GM23338 (cell line): ENCODE data around the gene DPF3. TPM values are rescaled to one million over a fixed set of nuclear protein-coding genes. Genes with fewer than 3 reads are reported as not detected.

Experiments
- ATAC-seq: fragments of 200-7000 bp; cut with Tn5 transposase; 3 replicates; pipeline ENCODE4 v1.9.1; 2020
- DNase-seq: peaks from one replicate; pipeline ENCODE4 v3.0.0-alpha.2; 2015; ENCODE audit warnings: low spot score
- H2AFZ ChIP-seq: fragments of 200-600 bp; sonication (generic); 2 replicates; pipeline ENCODE4 v1.8.0; 2016; ENCODE audit warnings: antibody characterized with exemption, mild to moderate bottlenecking, moderate library complexity
- H3F3A ChIP-seq: fragments of 200-600 bp; sonication (generic); replicated peaks from 2 replicates; pipeline ENCODE4 v1.8.0; 2017; ENCODE audit warnings: antibody characterized with exemption, mixed run types, low read depth
- H3K27ac ChIP-seq: fragments of 200-600 bp; sonication (generic); 2 replicates; pipeline ENCODE4 v1.6.1; 2016; ENCODE audit warnings: low read depth
- H3K27me3 ChIP-seq: fragments of 200-600 bp; sonication (generic); 2 replicates; pipeline ENCODE4 v1.8.0; 2016; ENCODE audit warnings: mild to moderate bottlenecking, mixed run types, moderate library complexity; ENCODE audit not compliant: insufficient read depth
- H3K36me3 ChIP-seq: fragments of 200-600 bp; sonication (generic); 2 replicates; pipeline ENCODE4 v1.8.0; 2016; ENCODE audit warnings: mild to moderate bottlenecking; ENCODE audit not compliant: insufficient read depth
- H3K4me1 ChIP-seq: fragments of 200-600 bp; sonication (generic); 2 replicates; pipeline ENCODE4 v1.8.0; 2016; ENCODE audit warnings: mild to moderate bottlenecking, moderate library complexity; ENCODE audit not compliant: insufficient read depth
- H3K4me2 ChIP-seq: fragments of 200-600 bp; sonication (generic); 2 replicates; pipeline ENCODE4 v1.7.1; 2017; ENCODE audit warnings: mixed run types
- H3K4me3 ChIP-seq: fragments of 200-600 bp; sonication (generic); 2 replicates; pipeline ENCODE4 v1.6.1; 2016; ENCODE audit warnings: mixed run types
- H3K79me2 ChIP-seq: fragments of 200-600 bp; sonication (generic); replicated peaks from 2 replicates; pipeline ENCODE4 v1.8.0; 2017; ENCODE audit warnings: mild to moderate bottlenecking; ENCODE audit not compliant: insufficient read depth
- H3K9me2 ChIP-seq: fragments of 200-600 bp; sonication (generic); 2 replicates; pipeline ENCODE4 v1.8.0; 2017; ENCODE audit not compliant: insufficient read depth
- H4K20me1 ChIP-seq: fragments of 200-600 bp; sonication (generic); replicated peaks from 2 replicates; pipeline ENCODE4 v1.8.0; 2017; ENCODE audit warnings: mild to moderate bottlenecking; ENCODE audit not compliant: insufficient read depth
- H3K27ac Mint-ChIP-seq: 2 replicates; pipeline ENCODE4 v1.8.0; 2020; ENCODE audit warnings: inconsistent platforms, mild to moderate bottlenecking, moderate library complexity, mixed read lengths
- H3K27me3 Mint-ChIP-seq: 3 replicates; pipeline ENCODE4 v1.8.0; 2022; ENCODE audit warnings: low read depth, mild to moderate bottlenecking, moderate library complexity, mixed read lengths, inconsistent platforms; ENCODE audit not compliant: insufficient read depth, poor library complexity
- H3K36me3 Mint-ChIP-seq: 3 replicates; pipeline ENCODE4 v1.8.0; 2021; ENCODE audit warnings: low read depth, mild to moderate bottlenecking, inconsistent platforms, moderate library complexity, mixed read lengths
- H3K4me1 Mint-ChIP-seq: 3 replicates; pipeline ENCODE4 v1.8.0; 2020; ENCODE audit warnings: mild to moderate bottlenecking, inconsistent platforms, mixed read lengths
- H3K4me3 Mint-ChIP-seq: 3 replicates; pipeline ENCODE4 v1.8.0; 2021; ENCODE audit warnings: moderate library complexity, mild to moderate bottlenecking, inconsistent platforms, mixed read lengths
- H3K9me3 Mint-ChIP-seq: 3 replicates; pipeline ENCODE4 v1.8.0; 2020; ENCODE audit warnings: moderate library complexity, mild to moderate bottlenecking, inconsistent platforms, mixed read lengths
- CREB1 ChIP-seq: fragments of 250-450 bp; sonication (Bioruptor Pico); IDR thresholded peaks from 2 replicates; pipeline ENCODE4 v1.5.0; 2020; ENCODE audit warnings: low read depth, mild to moderate bottlenecking, moderate library complexity
- CTCF ChIP-seq, 2 experiments: fragments of 200-600 bp in 1 of 2; sonication (generic) in 1 of 2; conservative IDR thresholded peaks; 2 replicates each; pipeline versions ENCODE4 v1.5.1 to v1.6.1; 2016 to 2017; ENCODE audit warnings: antibody characterized with exemption in 2 of 2, low read depth in 2 of 2, mild to moderate bottlenecking in 2 of 2, moderate library complexity in 1 of 2
- ETS1 ChIP-seq: IDR thresholded peaks from 2 replicates; pipeline ENCODE4 v1.6.1; 2016; ENCODE audit warnings: antibody characterized with exemption
- EZH2 ChIP-seq: fragments of 200-600 bp; sonication (generic); IDR thresholded peaks from one replicate; pipeline ENCODE4 v1.8.0; 2017; ENCODE audit warnings: antibody characterized with exemption, mild to moderate bottlenecking, low read depth; ENCODE audit not compliant: unreplicated experiment
- EZH2phosphoT487 ChIP-seq: fragments of 200-600 bp; sonication (generic); IDR thresholded peaks from one replicate; pipeline ENCODE4 v1.8.1; 2018; ENCODE audit warnings: antibody characterized with exemption; ENCODE audit not compliant: unreplicated experiment
- JUNB ChIP-seq: IDR thresholded peaks from one replicate; pipeline ENCODE4 v1.6.1; 2016; ENCODE audit warnings: antibody characterized with exemption; ENCODE audit not compliant: unreplicated experiment
- NANOG ChIP-seq: IDR thresholded peaks from 2 replicates; pipeline ENCODE4 v1.6.1; 2016; ENCODE audit warnings: antibody characterized with exemption, borderline replicate concordance
- POLR2AphosphoS5 ChIP-seq: IDR thresholded peaks from 2 replicates; pipeline ENCODE4 v1.6.1; 2016; ENCODE audit warnings: antibody characterized with exemption, low read depth
- STAT1 ChIP-seq: IDR thresholded peaks from one replicate; pipeline ENCODE4 v1.6.1; 2016; ENCODE audit warnings: antibody characterized with exemption; ENCODE audit not compliant: unreplicated experiment
- ZNF114 ChIP-seq: fragments of 250-450 bp; sonication (Bioruptor Pico); IDR thresholded peaks from 2 replicates; pipeline ENCODE4 v1.5.0; 2020; ENCODE audit warnings: mild to moderate bottlenecking, moderate library complexity
- polyA plus RNA-seq: library from polyadenylated mRNA; unstranded; fragments of >200 nt; fragmentation: Nextera tagmentation; extraction: Ambion mirVana; gene quantifications from 2 replicates; pipeline ENCODE4 v1.2.1, GENCODE V29; 2016
- total RNA-seq: library from RNA; depleted of rRNA; stranded (reverse); fragments of >200 nt; shearing (Covaris generic); gene quantifications from 2 replicates; pipeline ENCODE4 v1.2.3, GENCODE V29; 2014

The DPF3 gene
- total and polyA plus RNA-seq, 2 experiments from 2014 or later, result 0.18 to 1.0 TPM

- no peak for TF ChIP-seq ZNF114 (CRISPR knock-in tag)
- no peak for TF ChIP-seq EZH2phosphoT487
- TF ChIP-seq CREB1 (CRISPR knock-in tag), result no peak
- no peak for TF ChIP-seq ETS1
- no peak for TF ChIP-seq JUNB
- TF ChIP-seq CTCF (conservative IDR thresholded peaks at IDR 0.05; ENCODE audit: low read depth in 2 of 2), result no peak
- TF ChIP-seq STAT1, result no peak
Measured at GRCh38 chr14:72777636-72778035, 116.3 kb downstream of the DPF3 start (continued).

DNA sequence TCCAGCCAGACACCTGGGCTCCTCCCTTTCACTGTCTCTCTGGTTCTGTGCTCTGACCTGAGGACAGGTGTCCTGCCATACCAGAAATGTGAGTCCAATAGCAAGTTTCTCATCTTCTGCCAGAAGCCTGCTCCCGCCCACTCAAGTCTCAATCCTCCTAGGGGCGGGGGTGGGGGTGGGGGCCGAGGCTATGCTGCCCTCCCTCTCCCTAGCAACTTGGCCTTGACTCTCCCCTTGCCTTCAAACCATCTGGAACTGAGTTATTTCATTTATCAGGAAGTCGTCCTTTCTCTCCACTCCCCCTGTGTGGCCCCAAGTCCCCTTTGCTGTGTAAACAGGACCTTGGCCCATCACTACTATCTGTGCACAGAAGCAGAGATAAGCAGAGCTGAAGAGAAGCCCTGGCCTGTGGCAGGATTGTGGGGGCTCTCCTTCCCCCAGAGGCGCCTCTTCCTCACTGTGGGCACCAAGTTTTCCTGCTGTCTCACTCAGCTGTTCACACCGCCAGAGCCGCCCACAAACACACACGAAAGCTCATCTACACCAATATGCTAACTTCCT lies 117.1 kb downstream of the DPF3 start:
- Mint-ChIP-seq H3K9me3 (peaks cover 8% of the 10 kb centered on the region), H3K27ac (no peak overlapping the region), H3K27me3 (peaks cover 7% of the 10 kb centered on the region), H3K36me3 (peaks cover 5% of the 10 kb centered on the region), H3K4me3 (no peak overlapping the region), H3K4me1 (peaks cover 8% of the 10 kb centered on the region)
- Histone ChIP-seq H3K9me2 (0 out of 2 replicates have a peak, but pooled peaks cover 2% of the 10 kb centered on the region), H3K4me1 (no peaks in the 10 kb centered on the region), H4K20me1 (no peaks in the 10 kb centered on the region), H3K36me3 (no peaks in the 10 kb centered on the region), H3F3A (no peaks in the 10 kb centered on the region), H2AFZ (no peak overlapping the region), H3K4me3 (no peak overlapping the region), H3K4me2 (no peak overlapping the region), H3K79me2 (no peaks in the 10 kb centered on the region), H3K27me3 (no peaks in the 10 kb centered on the region), H3K27ac (no peak overlapping the region)
- no peak for ATAC-seq
- TF ChIP-seq EZH2phosphoT487 (no peak), ZNF114 (CRISPR knock-in tag) (no peak), NANOG (no peak), STAT1 (no peak), CTCF (conservative IDR thresholded peaks at IDR 0.05; ENCODE audit: low read depth in 2 of 2) (no peak), POLR2AphosphoS5 (no peak), EZH2 (no peak)
- no peak for DNase-seq
